Endothelial cell of umbilical vein (primary cell): Measurements from ENCODE around the gene ZSCAN12. TPM values are rescaled to one million over a fixed set of nuclear protein-coding genes. Genes with fewer than 3 reads are reported as not detected.
"Not testable (repeated sequence)": the region's sequence is repeated elsewhere in the genome, so short reads cannot be mapped to it uniquely, and the experiment has no call there.

Experiments
- BruUV-seq: library from RNA; stranded (reverse); fragments of 400-500 nt; replicated peaks from 2 replicates; lab custom pipeline; 2021; lab: Mats Ljungman, UMichigan
- CTCF ChIA-PET: fragments of 300-600, 350-600 bp; sonication (Branson Sonifier 250); formaldehyde crosslinking; loops from one replicate; lab custom pipeline; 2021; ENCODE audit warnings: antibody characterized with exemption, inconsistent platforms; lab: Charles Lee
- POLR2A ChIA-PET: fragments of 300-600, 350-600 bp; sonication (Branson Sonifier 250); formaldehyde crosslinking; loops from one replicate; lab custom pipeline; 2021; ENCODE audit warnings: antibody characterized with exemption, inconsistent platforms; lab: Charles Lee
- DNase-seq: peaks from one replicate; pipeline ENCODE4 v3.0.0-alpha.2; 2011; ENCODE audit warnings: low read depth, low spot score
- FAIRE-seq: peaks from 2 replicates; lab custom pipeline; 2011; peaks lifted over from hg19 to GRCh38; lab: Jason Lieb, UNC
- H2AFZ ChIP-seq: 2 replicates; pipeline ENCODE4 v1.6.0; 2012; ENCODE audit warnings: low read depth, low read length, control low read depth, inconsistent platforms
- H3K27ac ChIP-seq: 2 replicates; pipeline ENCODE4 v1.5.1; 2011; ENCODE audit warnings: low read depth, mild to moderate bottlenecking, control low read depth, low read length, moderate library complexity; ENCODE audit not compliant: insufficient read depth
- H3K27me3 ChIP-seq, 2 experiments: 2 replicates each; pipeline versions ENCODE4 v1.6.0 to v1.6.1; 2011; ENCODE audit warnings: low read length in 2 of 2, mixed read lengths in 1 of 2; ENCODE audit not compliant: control insufficient read depth in 2 of 2, insufficient read depth in 2 of 2
- H3K36me3 ChIP-seq, 2 experiments: 2 replicates in 1 of 2; 3 replicates in 1 of 2; pipeline ENCODE4 v1.5.1; 2011; ENCODE audit warnings: low read length in 2 of 2, mild to moderate bottlenecking in 1 of 2, moderate library complexity in 1 of 2; ENCODE audit not compliant: control insufficient read depth in 2 of 2, insufficient read depth in 2 of 2; ENCODE audit errors: extremely low read depth in 1 of 2
- H3K4me1 ChIP-seq: 3 replicates; pipeline ENCODE4 v1.5.1; 2011; ENCODE audit warnings: mild to moderate bottlenecking, low read length; ENCODE audit not compliant: control insufficient read depth, insufficient read depth; ENCODE audit errors: extremely low read depth
- H3K4me2 ChIP-seq: 2 replicates; pipeline ENCODE4 v1.6.1; 2011; ENCODE audit warnings: low read length, control low read depth, mixed read lengths; ENCODE audit not compliant: insufficient read depth
- H3K4me3 ChIP-seq, 3 experiments: fragments of 200-600 bp in 1 of 3; sonication (generic), shearing (Covaris generic) in 1 of 3; replicated peaks in 1 of 3; 2 replicates each; pipeline ENCODE4 v1.5.1; 2011 to 2016; ENCODE audit warnings: control low read depth in 3 of 3, low read length in 3 of 3, mild to moderate bottlenecking in 2 of 3, inconsistent platforms in 1 of 3, low read depth in 1 of 3, moderate library complexity in 1 of 3; ENCODE audit not compliant: insufficient read depth in 1 of 3
- H3K79me2 ChIP-seq: 2 replicates; pipeline ENCODE4 v1.6.0; 2012; ENCODE audit warnings: low read length, inconsistent platforms; ENCODE audit not compliant: control insufficient read depth, insufficient read depth
- H3K9ac ChIP-seq: replicated peaks from 2 replicates; pipeline ENCODE3; 2011; ENCODE audit warnings: low read length, control low read depth; ENCODE audit not compliant: insufficient read depth; ENCODE audit errors: extremely low read depth
- H3K9me1 ChIP-seq: replicated peaks from 3 replicates; pipeline ENCODE4 v1.6.0; 2011; ENCODE audit warnings: mild to moderate bottlenecking, low read length; ENCODE audit not compliant: control insufficient read depth, insufficient read depth; ENCODE audit errors: extremely low read depth
- H3K9me3 ChIP-seq: replicated peaks from 2 replicates; pipeline ENCODE4 v1.5.1; 2012; ENCODE audit warnings: low read length, inconsistent platforms; ENCODE audit not compliant: control insufficient read depth, insufficient read depth
- H4K20me1 ChIP-seq: replicated peaks from 2 replicates; pipeline ENCODE3; 2011; ENCODE audit warnings: mild to moderate bottlenecking, low read length; ENCODE audit not compliant: control insufficient read depth, insufficient read depth; ENCODE audit errors: extremely low read depth
- CTCF ChIP-seq, 2 donors: IDR thresholded peaks; 1 replicate in 1 of 2; 2 replicates in 1 of 2; pipeline ENCODE4 v1.5.1; 2011; ENCODE audit warnings: low read length in 2 of 2, mild to moderate bottlenecking in 2 of 2, moderate library complexity in 2 of 2, control low read depth in 1 of 2, inconsistent platforms in 1 of 2, low read depth in 1 of 2; ENCODE audit not compliant: insufficient read depth in 1 of 2; ENCODE audit errors: extremely low read depth in 1 of 2
- EZH2 ChIP-seq: IDR thresholded peaks from 2 replicates; pipeline ENCODE4 v1.6.1; 2012; ENCODE audit warnings: borderline replicate concordance, low read depth, mild to moderate bottlenecking, moderate library complexity, low read length, inconsistent platforms; ENCODE audit not compliant: severe bottlenecking
- FOS ChIP-seq: IDR thresholded peaks from 2 replicates; pipeline ENCODE4 v1.6.1; 2011; ENCODE audit warnings: mild to moderate bottlenecking, low read length, moderate library complexity, borderline replicate concordance; ENCODE audit not compliant: insufficient read depth
- GATA2 ChIP-seq: IDR thresholded peaks from 2 replicates; pipeline ENCODE4 v1.7.0; 2011; ENCODE audit warnings: low read depth, mild to moderate bottlenecking, moderate library complexity, mixed read lengths, low read length; ENCODE audit not compliant: insufficient read length, insufficient read depth
- JUN ChIP-seq: IDR thresholded peaks from 2 replicates; pipeline ENCODE4 v1.6.1; 2011; ENCODE audit warnings: borderline replicate concordance, low read depth; ENCODE audit not compliant: insufficient read length, insufficient read depth
- MYC ChIP-seq: IDR thresholded peaks from one replicate; pipeline ENCODE4 v1.6.1; 2011; ENCODE audit warnings: mild to moderate bottlenecking, low read depth, low read length
- POLR2A ChIP-seq: IDR thresholded peaks from 2 replicates; pipeline ENCODE4 v1.6.1; 2012; ENCODE audit warnings: low read depth, mild to moderate bottlenecking, control low read depth, low read length
- POLR2AphosphoS5 ChIP-seq: IDR thresholded peaks from 2 replicates; pipeline ENCODE4 v1.6.1; 2012; ENCODE audit warnings: low read depth, mild to moderate bottlenecking, control low read depth, low read length, moderate library complexity; ENCODE audit not compliant: insufficient read depth
- dilution Hi-C: fragments of 300-500 bp; cut with MboI; formaldehyde crosslinking; loops from one replicate; pipeline ENCODE4 v1.15.0; 2019; ENCODE audit warnings: low sequenced_read_pairs; ENCODE audit not compliant: extremely low pct_ligation_motif_present
- intact Hi-C: fragments of 100-400 bp; cut with micrococcal nuclease; formaldehyde crosslinking; loops from one replicate; pipeline ENCODE4 v1.10.0; 2022
- polyA plus RNA-seq, 4 experiments: library from polyadenylated mRNA; depleted of rRNA in 3 of 4; stranded (reverse) in 3 of 4; unstranded in 1 of 4; fragments of >200 nt; gene quantifications; 2 replicates each; pipeline versions ENCODE4 v1.2.1 to v1.2.3, GENCODE V29; 2011 to 2012; ENCODE audit warnings: missing spikeins in 1 of 4
- total RNA-seq: library from RNA; stranded (reverse); gene quantifications from 2 replicates; pipeline ENCODE4 v1.2.3, GENCODE V29; 2021

ZSCAN12 gene
- total and polyA plus RNA-seq, 2 donors (not counting 3 experiments of a cell fraction or from before 2014, with no cell fraction given), result 1.3 to 4.4 TPM

GRCh38 chr6:28368522-28368921 is 31.0 kb downstream of the ZSCAN12 start:
- dilution Hi-C loops (no loop called here), intact Hi-C loops (no loop called here)
- no peaks in the 10 kb centered on the region for H3K79me2 ChIP-seq
- H3K36me3 ChIP-seq, result peaks cover 7 to 12% of the 10 kb centered on the region in 2 experiments
- no peaks in the 10 kb centered on the region for H3K4me1 ChIP-seq
- H3K9me1 ChIP-seq, result no peaks in the 10 kb centered on the region
- no peak for FAIRE-seq
- no peak overlapping the region for H2AFZ ChIP-seq
- H3K9ac ChIP-seq, result no peak overlapping the region
- no peak for DNase-seq
- no peak for TF ChIP-seq CTCF (IDR thresholded peaks at IDR 0.05; ENCODE audit: extremely low read depth in 1 of 2, insufficient read depth in 1 of 2, low read depth in 1 of 2, low read length in 2 of 2)
- TF ChIP-seq JUN, result no peak
- TF ChIP-seq POLR2AphosphoS5, result no peak
- TF ChIP-seq EZH2, result no peak
- no peak for TF ChIP-seq POLR2A
- TF ChIP-seq GATA2, result no peak
- TF ChIP-seq MYC, result no peak
- no peak for TF ChIP-seq FOS
- no peaks in the 10 kb centered on the region for H4K20me1 ChIP-seq
- H3K4me2 ChIP-seq, result no peak overlapping the region
- no peak overlapping the region for H3K27ac ChIP-seq
- BruUV-seq, result no TSS peak
- no peak overlapping the region for H3K4me3 ChIP-seq
- H3K27me3 ChIP-seq, result no peaks in the 10 kb centered on the region
- ChIA-PET CTCF (no interaction called here), POLR2A (no interaction called here)
- H3K9me3 ChIP-seq, result no peaks in the 10 kb centered on the region

GRCh38 chr6:28365590-28365989 is 34.0 kb downstream of the ZSCAN12 start:
- CTCF ChIA-PET, result interaction anchor here (1.2 kb wide), 1 partner anchor 9 kb away, joined by 3 read pairs; no protein-coding TSS in a partner anchor
- POLR2A ChIA-PET, FAIRE-seq: not testable (repeated sequence)

More at GRCh38 chr6:28365590-28365989, 34.0 kb downstream of the ZSCAN12 start:
- H3K4me1 ChIP-seq, H3K27me3 ChIP-seq, H3K9me1 ChIP-seq, H3K79me2 ChIP-seq, DNase-seq, dilution Hi-C loops, BruUV-seq, H4K20me1 ChIP-seq, H2AFZ ChIP-seq, H3K9me3 ChIP-seq, H3K9ac ChIP-seq, H3K27ac ChIP-seq, H3K4me3 ChIP-seq, H3K4me2 ChIP-seq, intact Hi-C loops: not testable (repeated sequence)
- H3K36me3 ChIP-seq, result peaks cover 7 to 12% of the 10 kb centered on the region in 2 experiments
